Parathyroid adenoma (tissue), 2 donors: ENCODE data around the gene PCBD2.
"Not testable (repeated sequence)": the region's sequence is repeated elsewhere in the genome, so short reads cannot be mapped to it uniquely, and the experiment has no call there.

ENCODE experiments used
- H2AFZ ChIP-seq: fragments of 300-600 bp; sonication (generic); one replicate; pipeline ENCODE4 v1.7.0; 2017; ENCODE audit warnings: antibody characterized with exemption, mild to moderate bottlenecking
- H3K27ac ChIP-seq: fragments of 300-600 bp; sonication (generic); one replicate; pipeline ENCODE4 v1.7.0; 2017
- H3K27me3 ChIP-seq: fragments of 300-600 bp; sonication (generic); one replicate; pipeline ENCODE4 v1.7.0; 2017; ENCODE audit warnings: low read length; ENCODE audit not compliant: control insufficient read depth, insufficient read depth
- H3K36me3 ChIP-seq: fragments of 300-600 bp; sonication (generic); one replicate; pipeline ENCODE4 v1.7.0; 2017; ENCODE audit warnings: low read length; ENCODE audit not compliant: control insufficient read depth, insufficient read depth
- H3K4me1 ChIP-seq: fragments of 300-600 bp; sonication (generic); one replicate; pipeline ENCODE4 v1.7.0; 2017; ENCODE audit warnings: control low read depth
- H3K4me2 ChIP-seq: fragments of 300-600 bp; sonication (generic); one replicate; pipeline ENCODE4 v1.7.0; 2017; ENCODE audit warnings: low read length
- H3K4me3 ChIP-seq: fragments of 300-600 bp; sonication (generic); one replicate; pipeline ENCODE4 v1.7.0; 2017; ENCODE audit warnings: low read depth, low read length
- H3K79me2 ChIP-seq: fragments of 300-600 bp; sonication (generic); one replicate; pipeline ENCODE4 v1.7.0; 2017; ENCODE audit warnings: control low read depth
- H3K9ac ChIP-seq: fragments of 300-600 bp; sonication (generic); one replicate; pipeline ENCODE4 v1.7.0; 2017; ENCODE audit warnings: mild to moderate bottlenecking
- H3K9me3 ChIP-seq: fragments of 300-600 bp; sonication (generic); one replicate; pipeline ENCODE4 v1.7.0; 2017; ENCODE audit warnings: low read length; ENCODE audit not compliant: control insufficient read depth
- TF ChIP-seq, protein P1 (sequence below): fragments of 300-600 bp; sonication (generic); IDR thresholded peaks from one replicate; pipeline ENCODE4 v1.7.0; 2017; ENCODE audit warnings: antibody characterized with exemption, mild to moderate bottlenecking
- donor health status: primary hyperparathyroidism.

PCBD2 gene

DNA sequence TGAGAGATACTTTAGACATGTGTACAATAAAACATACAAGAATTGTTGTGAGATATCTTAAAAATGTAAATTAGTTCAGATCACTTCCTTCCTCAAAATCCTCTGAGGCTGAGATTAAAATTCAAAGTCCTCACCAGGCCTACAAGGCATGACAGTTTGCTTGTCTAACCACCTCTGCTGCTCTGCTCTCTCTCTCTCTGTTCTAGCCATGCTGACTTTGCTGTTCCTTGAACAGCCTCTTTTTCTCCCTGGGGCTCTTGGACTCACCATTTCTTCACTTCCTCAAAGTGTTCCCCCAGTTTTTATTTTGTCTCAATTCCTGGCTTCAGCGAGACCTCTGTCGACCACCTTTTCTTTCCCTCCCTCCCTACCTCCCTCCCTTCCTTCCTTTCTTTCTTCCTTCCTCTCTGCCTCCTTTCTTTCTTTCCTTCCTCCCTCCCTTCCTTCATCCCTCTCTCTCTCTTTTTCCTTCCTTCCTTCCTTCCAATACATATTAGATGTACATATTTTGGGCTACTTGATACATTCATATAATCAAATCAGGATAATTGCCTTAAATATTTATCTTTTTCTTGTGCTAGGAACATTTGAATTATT, 89.7 kb downstream of the PCBD2 start:
- H3K27ac ChIP-seq: no peak overlapping the region
- no peaks in the 10 kb centered on the region for H3K4me1 ChIP-seq
- no peak overlapping the region for H3K4me2 ChIP-seq
- TF ChIP-seq, protein P1, sequence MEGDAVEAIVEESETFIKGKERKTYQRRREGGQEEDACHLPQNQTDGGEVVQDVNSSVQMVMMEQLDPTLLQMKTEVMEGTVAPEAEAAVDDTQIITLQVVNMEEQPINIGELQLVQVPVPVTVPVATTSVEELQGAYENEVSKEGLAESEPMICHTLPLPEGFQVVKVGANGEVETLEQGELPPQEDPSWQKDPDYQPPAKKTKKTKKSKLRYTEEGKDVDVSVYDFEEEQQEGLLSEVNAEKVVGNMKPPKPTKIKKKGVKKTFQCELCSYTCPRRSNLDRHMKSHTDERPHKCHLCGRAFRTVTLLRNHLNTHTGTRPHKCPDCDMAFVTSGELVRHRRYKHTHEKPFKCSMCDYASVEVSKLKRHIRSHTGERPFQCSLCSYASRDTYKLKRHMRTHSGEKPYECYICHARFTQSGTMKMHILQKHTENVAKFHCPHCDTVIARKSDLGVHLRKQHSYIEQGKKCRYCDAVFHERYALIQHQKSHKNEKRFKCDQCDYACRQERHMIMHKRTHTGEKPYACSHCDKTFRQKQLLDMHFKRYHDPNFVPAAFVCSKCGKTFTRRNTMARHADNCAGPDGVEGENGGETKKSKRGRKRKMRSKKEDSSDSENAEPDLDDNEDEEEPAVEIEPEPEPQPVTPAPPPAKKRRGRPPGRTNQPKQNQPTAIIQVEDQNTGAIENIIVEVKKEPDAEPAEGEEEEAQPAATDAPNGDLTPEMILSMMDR: no peak
- H3K79me2 ChIP-seq: no peaks in the 10 kb centered on the region
- no peak overlapping the region for H2AFZ ChIP-seq
- H3K36me3 ChIP-seq: no peaks in the 10 kb centered on the region
- no peaks in the 10 kb centered on the region for H3K9me3 ChIP-seq
- H3K27me3 ChIP-seq: no peaks in the 10 kb centered on the region
- no peak overlapping the region for H3K9ac ChIP-seq
- H3K4me3 ChIP-seq: no peak overlapping the region

- TF ChIP-seq, protein P1: no peak
- H3K79me2 ChIP-seq: no peaks in the 10 kb centered on the region
- H3K4me1 ChIP-seq: no peaks in the 10 kb centered on the region
- no peaks in the 10 kb centered on the region for H3K27me3 ChIP-seq
- no peak overlapping the region for H3K9ac ChIP-seq
- H3K9me3 ChIP-seq: no peaks in the 10 kb centered on the region
- no peak overlapping the region for H3K4me3 ChIP-seq
- H3K4me2 ChIP-seq: no peak overlapping the region
- H3K27ac ChIP-seq: no peak overlapping the region
- H2AFZ ChIP-seq: no peak overlapping the region
- H3K36me3 ChIP-seq: no peaks in the 10 kb centered on the region
Measured at GRCh38 chr5:134995850-134996402, 91.0 kb downstream of the PCBD2 start.

DNA sequence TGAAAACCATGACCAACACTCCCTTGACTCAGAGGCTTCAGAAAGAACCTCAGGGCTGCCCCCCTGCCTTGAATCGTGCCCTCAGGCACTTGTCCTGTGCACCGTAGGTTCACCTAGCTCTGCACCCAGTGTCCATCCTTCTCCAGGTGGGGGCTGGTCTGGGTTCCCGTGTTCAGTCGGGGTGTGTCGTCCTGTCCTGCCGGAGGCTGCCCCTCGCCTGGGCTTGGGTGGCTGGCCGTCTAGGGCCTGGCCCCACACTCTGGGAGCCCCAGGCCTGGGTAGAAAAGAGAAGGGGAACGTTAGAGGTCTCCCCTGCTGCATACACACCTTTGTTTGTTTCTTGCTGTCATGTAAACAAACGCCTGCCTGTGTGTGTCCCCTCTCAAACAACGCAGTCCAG, 92.1 kb downstream of the PCBD2 start:
- Histone ChIP-seq H3K79me2 (no peaks in the 10 kb centered on the region), H2AFZ (no peak overlapping the region), H3K9ac (no peak overlapping the region), H3K36me3 (no peaks in the 10 kb centered on the region), H3K27me3 (no peaks in the 10 kb centered on the region), H3K4me2 (no peak overlapping the region), H3K9me3 (no peaks in the 10 kb centered on the region), H3K4me1 (no peaks in the 10 kb centered on the region), H3K4me3 (no peak overlapping the region), H3K27ac (no peak overlapping the region)
- TF ChIP-seq, protein P1: no peak

DNA sequence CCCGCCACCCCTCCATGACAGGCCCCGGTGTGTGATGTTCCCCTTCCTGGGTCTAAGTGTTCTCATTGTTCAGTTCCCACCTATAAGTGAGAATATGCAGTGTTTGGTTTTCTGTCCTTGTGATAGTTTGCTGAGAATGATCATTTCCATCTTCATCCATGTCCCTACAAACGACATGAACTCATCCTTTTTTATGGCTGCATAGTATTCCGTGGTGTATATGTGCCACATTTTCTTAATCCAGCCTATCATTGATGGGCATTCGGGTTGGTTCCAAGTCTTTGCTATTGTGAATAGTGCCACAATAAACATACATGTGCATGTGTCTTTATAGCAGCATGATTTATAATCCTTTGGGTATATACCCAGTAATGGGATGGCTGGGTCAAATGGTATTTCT, 93.1 kb downstream of the PCBD2 start:
- H3K9me3 ChIP-seq, H3K4me1 ChIP-seq, H3K36me3 ChIP-seq, H3K27ac ChIP-seq, H3K4me2 ChIP-seq, H3K27me3 ChIP-seq, H2AFZ ChIP-seq, H3K4me3 ChIP-seq, H3K9ac ChIP-seq, H3K79me2 ChIP-seq: not testable (repeated sequence)

DNA sequence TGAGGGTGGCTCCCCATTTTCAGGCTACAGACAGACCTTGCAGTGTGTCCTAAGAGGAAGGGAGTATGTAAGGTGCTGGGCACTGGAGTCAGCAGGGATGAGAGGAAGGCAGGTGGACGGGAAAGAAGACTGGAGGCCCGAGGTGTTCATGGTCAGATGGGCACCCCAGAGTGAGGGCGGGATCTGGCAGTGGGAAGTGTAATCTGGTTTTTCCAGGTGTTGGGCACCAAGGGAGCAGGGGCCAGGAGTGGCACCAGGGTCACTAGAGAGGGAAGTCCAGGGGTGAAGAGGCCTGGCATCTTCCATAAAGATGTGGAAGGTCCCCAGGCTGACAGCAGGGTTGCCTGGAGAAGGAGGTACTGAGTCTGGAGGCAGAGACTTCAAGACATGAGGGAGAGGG, 99.4 kb downstream of the PCBD2 start:
- Histone ChIP-seq H3K9me3 (no peaks in the 10 kb centered on the region), H3K4me2 (no peak overlapping the region), H3K4me3 (no peak overlapping the region), H3K27me3 (no peaks in the 10 kb centered on the region), H3K9ac (no peak overlapping the region), H3K27ac (no peak overlapping the region), H3K36me3 (no peaks in the 10 kb centered on the region), H2AFZ (no peak overlapping the region), H3K4me1 (no peaks in the 10 kb centered on the region), H3K79me2 (no peaks in the 10 kb centered on the region)
- TF ChIP-seq, protein P1: no peak
